Measurements from ENCODE around the gene PASK.

PASK gene

DNA sequence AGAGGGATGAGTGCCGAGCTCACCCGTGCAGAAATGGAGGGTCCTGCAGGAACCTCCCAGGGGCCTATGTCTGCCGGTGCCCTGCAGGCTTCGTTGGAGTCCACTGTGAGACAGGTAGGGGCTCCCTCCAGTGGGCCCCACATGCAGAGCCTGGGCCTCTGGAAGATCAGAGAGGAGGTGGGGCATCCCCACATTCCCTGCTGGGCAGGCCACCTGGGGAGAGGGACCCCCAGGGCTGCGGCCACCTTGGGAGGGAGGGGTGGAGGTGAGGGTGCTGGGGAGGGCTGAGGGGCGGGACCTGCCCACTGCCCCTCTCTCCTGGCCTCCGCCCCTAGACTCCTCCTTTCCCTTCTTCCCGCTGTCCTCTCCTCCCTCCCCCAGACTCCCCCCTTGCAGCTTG, 85.7 kb downstream of the PASK start:
- no peak for ATAC-seq

DNA sequence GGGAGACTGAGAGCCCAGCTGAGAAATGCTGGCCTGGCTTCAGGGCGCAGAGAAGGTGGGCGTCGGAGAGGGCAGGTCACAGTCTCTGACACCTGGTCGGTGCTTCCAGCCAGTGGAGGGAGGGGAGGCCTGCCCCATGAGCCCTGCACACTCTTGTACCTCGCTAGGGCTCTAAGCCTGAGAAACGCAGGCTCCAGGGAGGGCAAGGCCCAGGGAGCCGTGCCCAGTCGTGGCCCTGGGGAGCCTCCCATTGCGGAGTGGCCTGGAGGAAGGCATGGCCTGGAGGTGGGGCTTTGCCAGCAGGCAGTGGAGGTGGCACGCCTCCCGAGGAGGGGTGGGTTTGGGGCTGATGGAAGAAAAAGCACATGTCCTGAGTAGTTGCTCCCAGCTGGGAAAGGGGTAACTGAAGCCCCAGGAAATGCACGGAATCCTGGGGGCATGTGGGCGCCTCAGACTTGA, 86.2 kb downstream of the PASK start:
- ATAC-seq: no peak

DNA sequence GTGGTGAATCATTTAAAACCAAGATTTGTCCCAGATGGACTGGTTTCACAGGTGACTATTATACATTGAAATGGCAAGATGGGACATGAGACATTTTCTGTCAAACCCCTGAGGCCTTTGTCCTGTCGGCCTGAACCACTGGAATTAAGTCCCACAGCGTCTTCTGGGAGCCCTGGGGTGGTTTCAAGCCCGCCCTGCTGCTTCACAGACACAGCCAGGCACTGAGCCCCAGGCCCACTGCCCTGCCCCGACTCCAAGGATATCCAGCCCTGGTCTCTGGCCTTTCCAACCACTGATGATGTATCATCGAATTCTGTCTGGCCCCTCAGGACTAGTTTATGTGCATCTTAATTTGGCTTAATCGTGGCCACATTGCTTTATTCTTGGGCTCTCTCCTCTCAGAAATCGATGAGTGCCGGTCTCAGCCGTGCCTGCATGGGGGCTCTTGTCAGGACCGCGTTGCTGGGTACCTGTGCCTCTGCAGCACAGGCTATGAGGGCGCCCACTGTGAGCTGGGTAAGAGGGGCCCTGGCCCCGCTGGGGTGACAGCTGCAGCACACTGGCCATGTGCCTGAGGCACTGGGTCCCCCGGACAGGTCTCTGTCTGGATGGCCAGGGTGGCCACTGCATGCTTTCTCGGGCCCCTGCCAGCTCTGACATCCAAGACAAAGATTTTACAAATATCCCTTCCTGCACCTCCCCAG, 86.7 kb downstream of the PASK start:
- ATAC-seq: no peak

GRCh38 chr2:241061275-241061674, 88.0 kb downstream of the PASK start:
- no peak for ATAC-seq
